ENCODE results near the gene ATXN7L1.
"Not testable (repeated sequence)": the region's sequence is repeated elsewhere in the genome, so short reads cannot be mapped to it uniquely, and the experiment has no call there.

The ATXN7L1 gene

GRCh38 chr7:105854498-105854897 lies 21.9 kb downstream of the ATXN7L1 start:
- DNase-seq = no peak

DNA sequence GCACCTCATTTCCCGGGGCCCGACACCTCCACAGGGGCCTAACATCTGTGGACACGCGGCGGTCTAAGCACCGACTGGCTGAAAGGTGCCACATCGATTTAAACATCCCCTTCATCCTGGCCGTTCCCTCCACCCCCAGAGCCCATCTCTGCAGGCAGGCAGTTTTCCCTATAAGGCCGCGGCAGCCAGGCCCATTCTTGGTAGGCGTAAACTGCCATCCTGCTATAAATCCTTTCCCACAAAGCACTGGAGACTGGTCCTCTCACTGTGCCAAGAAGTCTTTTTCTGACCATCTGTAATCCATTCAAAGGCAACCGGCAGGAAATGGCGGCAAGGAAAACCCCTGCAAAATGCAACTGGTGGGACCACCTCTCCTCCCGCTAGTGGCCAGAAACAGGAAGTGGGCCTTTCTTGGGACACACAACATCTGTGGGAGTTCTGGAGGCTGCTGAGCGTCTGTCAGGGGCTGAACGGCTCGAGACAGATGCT lies 22.4 kb downstream of the ATXN7L1 start:
- DNase-seq = no peak

DNA sequence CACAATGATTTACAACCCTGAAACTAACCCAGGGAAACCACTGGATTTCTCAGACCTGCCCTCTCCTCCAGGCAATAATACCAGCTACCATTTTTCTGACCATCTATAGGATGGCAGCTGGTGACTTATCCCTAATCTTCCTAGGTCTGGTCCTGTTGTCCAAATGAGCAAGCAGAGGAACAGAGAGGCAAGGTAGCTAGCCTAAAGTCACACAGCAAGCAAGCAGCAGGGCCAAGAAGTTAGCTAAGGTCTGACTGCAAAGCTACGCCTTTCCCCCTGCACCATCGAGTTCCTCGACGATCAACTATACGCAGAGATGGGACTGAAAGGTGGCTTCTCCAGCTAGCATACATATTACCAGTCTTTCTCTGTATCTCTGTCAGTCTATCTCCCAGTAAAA lies 25.3 kb downstream of the ATXN7L1 start:
- DNase-seq = no peak

- DNase-seq = no peak
These were observed 27.1 kb downstream of the ATXN7L1 start for GRCh38 chr7:105849122-105849855.

DNA sequence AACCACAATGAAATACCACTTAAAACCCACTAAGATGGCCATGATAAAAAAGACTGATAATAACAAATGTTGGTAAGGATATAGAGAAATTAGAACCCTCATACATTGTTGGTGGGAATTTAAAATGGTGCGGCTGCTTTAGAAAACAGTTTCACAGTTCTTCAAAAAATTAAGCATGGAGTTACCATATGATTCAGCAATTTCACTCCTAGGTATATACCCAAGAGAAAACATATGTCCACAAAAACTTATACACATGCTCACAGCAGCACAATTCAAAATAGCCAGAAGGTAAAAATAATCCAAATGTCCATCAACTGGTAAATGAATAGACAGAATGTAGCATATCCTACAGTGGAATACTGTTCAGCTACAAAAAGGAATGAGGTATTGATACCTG lies 30.0 kb downstream of the ATXN7L1 start:
- DNase-seq = no peak

GRCh38 chr7:105844681-105845080 lies 31.7 kb downstream of the ATXN7L1 start:
- not testable (repeated sequence) for DNase-seq

DNA sequence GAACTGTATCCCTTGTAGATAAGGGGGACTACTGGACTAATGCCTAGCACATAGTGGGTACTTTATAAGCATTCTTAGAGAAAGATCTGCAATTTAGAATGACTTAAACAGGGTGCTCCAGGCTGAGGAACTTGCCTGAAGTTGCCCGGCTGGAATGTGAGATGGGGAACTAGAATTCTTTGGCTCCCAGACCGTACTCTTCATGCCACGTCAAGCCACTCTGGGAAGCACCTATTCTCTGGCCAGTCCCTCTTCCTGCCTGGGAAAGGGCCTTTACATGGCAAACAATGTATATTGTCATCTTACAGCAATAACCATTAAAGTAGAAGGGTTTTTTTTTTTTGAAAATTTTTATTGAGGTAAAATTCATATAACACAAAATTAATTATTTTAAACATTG lies 34.5 kb downstream of the ATXN7L1 start:
- no peak for DNase-seq

DNA sequence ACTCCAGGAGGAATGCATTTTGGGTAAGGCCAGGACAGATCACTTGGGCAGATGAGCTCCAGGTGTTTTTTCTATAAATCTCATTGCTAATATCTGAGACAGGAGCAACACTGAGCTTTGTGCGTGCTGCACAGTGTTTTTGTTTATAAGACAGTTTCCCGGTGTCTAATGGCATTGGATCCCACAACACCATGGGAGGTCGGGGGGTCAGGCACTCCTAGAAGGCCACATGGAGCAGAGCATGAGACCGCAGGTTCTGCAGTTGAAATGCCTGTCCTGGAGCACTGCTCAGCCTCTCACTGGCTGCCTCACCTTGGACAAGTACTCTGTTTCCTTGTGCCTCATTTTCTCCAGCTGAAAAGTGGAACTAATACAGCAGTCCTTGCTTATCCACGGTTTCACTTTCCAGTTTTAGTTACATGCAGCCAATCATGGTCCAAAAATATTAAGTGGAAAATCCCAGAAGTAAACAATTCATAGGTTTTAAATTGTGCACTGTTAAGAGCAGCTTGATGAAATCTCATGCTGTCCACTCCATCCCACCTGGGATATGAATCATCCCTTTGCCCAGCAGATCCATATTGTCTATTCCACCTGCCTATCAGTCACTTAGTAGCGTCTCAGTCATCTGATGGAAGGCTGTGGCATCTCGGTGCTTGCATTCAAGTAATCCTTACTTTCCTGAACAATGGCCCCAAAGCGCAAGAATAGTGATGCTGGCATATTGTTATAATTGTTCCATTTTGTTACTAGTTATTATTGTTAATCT lies 35.2 kb downstream of the ATXN7L1 start:
- DNase-seq = no peak

GRCh38 chr7:105839266-105839665 lies 37.1 kb downstream of the ATXN7L1 start:
- DNase-seq = no peak

DNA sequence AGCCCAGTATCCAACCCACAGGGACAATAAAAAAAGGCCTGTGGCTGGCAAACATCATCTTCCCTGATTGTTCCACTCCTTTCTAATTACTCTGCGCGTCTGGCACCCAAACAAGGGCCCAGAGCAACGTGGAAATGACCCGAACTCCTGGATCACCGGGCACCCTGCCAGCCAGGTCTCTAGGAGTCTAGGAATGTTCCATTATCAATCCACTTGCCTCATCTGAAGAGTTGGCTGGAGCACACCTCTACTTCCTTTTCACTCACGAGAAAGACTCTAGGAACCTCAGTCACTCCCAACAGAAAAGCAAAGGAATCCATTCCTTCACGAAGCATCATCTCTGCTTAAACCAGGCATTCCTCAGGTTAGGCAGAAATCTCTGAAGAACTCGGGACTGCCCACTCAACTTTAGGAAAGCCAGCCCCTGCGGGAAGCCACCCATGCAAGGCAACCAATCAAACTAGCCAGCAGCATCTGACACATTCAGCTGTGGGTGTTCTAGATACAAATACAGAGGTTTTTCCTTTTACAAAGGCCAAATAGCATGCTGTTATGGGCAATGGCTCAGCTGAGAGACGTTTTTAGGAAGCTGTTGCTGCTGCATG lies 37.7 kb downstream of the ATXN7L1 start:
- DNase-seq = no peak

- DNase-seq = no peak
These were observed 38.4 kb downstream of the ATXN7L1 start for GRCh38 chr7:105837765-105838626.

DNA sequence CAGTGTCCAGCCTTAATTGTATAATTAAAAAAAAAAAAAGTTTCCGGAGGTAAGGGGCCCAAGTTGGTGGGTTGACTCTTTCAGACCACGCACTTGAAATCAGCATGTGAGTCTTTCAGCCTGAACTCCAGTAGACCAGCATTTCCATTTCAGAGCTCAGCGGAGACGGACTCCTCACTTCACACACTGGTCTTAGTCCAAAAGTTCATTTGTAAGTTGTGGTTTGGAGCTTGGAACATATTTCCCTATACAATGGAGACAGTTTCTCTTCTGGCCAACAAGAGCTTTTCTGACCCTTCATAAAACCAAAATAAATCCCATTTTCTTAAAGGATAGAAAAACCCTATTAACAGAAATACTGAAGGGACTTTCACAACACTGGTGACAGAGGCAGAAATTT lies 41.0 kb downstream of the ATXN7L1 start:
- DNase-seq = no peak

DNA sequence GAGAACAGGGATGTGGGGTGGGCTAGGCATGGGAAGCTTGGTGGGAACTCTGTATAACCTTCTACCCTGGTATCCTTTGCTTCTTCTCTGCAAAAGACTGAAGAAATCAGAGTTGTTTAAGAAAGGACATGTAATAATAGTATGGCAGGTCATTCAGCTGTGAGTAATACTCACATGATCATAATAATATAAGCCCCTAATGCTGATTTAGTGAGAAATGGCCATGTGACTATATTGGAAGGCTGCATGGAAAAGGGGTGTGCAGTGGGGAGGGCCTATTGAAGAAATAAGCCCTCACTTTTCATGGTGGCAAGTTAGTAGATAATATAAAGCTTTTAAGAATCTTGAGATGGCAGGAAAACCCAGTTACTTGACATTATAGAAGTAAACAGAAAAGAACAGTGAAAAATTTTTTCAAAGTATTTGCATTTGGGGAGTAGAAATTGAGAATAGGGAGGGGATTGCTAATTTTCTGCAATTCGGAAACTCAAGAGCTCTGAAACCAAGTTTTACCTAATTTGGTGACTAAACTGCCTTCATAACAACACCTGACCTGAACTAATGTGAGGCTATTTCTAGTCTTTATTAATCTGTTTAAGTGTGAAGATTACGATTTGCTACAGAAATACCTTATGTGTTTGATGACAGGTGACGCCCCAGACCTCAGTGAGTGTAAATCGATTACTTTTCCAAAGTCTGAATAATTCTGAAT lies 44.4 kb downstream of the ATXN7L1 start:
- DNase-seq = no peak

GRCh38 chr7:105831302-105831620 lies 45.1 kb downstream of the ATXN7L1 start:
- DNase-seq = no peak

DNA sequence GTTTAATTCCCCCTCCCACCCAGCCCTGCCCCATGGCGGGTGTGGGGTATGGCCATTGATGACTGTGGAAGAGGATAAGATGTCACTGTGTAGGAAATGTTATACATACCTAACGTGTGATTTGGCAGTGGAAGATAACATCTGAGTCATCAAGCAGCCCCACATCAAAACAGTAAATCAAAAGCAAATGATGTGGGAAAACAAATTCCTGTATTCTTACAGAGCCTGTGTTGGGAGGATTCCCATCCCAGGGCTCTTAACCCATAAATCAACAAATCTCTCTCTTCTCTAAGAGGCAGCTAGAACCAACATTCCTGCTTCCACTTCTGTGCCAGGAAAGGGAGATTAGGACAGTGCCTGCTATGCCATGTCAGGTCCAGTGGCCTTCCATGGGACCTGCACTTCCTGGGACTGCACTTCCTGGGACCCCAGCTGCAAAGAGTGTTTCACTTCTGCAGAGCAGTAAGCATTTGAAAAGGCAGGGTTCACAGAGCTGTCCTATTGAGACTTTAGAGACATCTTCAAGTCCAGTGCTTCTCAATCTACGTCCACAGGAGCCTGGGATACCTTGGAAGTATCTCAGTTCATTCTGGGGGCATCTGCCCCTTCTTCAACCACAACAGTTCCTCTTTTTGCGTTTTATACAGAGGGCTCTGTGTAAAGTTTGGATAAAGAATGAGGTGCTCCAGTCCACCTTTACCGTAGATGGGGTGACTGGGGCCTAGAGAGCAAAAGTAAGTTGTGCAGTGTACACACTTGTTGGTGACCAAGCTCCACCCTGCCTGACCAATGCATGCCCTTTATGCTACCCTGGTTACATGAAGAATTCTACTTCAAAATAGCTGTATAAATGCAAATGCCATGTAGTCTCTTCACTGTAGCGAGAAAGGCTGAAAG lies 45.7 kb downstream of the ATXN7L1 start:
- DNase-seq = no peak

DNA sequence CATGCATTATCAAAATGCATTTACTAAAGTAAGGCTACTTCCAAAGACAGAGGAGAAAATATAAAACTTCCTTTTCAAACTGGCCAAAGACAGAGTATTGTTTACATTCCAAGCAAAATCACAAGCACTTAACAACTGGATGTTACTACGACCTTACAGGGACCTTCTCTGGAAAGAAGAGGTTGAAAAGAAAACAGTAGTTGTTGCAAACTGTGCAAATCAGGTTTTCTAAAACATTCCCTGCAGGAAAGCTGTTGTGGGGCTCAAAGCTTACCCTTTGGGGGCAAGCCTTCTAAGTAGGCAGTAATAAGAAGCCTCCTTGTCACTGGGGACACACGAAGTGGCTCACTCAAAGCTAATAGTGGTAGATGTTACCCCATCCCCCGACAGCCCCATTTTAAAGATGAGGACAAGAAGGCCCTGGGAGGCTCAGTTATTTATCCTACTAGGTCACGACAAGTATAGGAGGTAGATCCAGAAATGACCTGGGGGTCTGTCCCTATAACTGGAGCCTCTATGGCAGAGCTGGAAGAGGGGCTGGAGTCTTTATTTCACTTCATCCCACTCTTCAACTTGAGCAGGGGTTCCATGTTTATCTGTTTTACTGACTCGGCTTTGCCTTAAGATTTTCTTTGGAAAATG lies 46.6 kb downstream of the ATXN7L1 start:
- DNase-seq = no peak

DNA sequence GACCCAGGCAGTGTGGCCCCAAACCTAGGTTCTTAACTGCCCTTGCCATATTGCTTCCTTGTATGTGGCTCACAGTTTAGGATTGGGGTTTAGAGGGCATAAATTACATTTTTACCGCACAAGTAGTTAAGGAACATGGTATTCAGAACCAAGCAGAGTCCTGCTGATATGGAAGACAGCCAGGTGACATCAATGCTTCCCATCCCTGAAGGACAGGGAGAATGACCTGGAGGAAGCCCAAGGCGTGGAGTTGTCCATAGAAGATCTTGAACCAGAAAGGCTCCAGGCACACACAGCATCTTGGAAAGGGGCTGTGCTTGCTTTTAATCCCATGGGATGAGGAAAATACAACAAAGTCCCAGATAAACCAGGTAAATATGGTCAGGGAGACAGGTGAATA lies 48.3 kb downstream of the ATXN7L1 start:
- no peak for DNase-seq

- no peak for DNase-seq
These were observed 49.1 kb downstream of the ATXN7L1 start for GRCh38 chr7:105827151-105827875.

- DNase-seq = no peak
These were observed 50.3 kb downstream of the ATXN7L1 start for GRCh38 chr7:105826143-105826542.

DNA sequence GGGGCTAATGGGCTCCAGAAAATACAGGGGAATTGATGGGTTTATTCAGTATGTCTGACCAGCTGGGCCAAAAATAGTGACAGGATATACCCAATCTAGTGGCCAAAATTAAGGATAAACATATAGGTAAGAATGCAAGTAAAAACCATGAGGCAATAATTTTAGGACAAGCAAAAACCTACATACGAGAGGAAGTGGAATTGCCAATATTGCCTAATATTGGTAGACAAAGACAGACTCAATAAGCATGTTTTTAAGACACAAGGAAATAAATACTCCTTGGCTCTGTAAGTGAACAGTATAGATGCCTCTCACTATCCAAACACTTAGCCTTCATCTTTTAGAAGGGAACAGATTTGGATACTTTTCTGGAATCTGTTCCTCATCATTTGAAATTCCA lies 51.0 kb downstream of the ATXN7L1 start:
- no peak for DNase-seq
